Mesenchymal stem cell (in vitro differentiated cells and primary cell): ENCODE data around the gene HMGA1.

Experiments
- DNase-seq: peaks from one replicate; pipeline ENCODE4 v3.0.0-alpha.2; 2013
- H2AFZ ChIP-seq: one replicate; pipeline ENCODE4 v1.6.1; 2013; ENCODE audit warnings: low read depth, mild to moderate bottlenecking, control low read depth, inconsistent platforms, low read length, moderate library complexity
- H2AK5ac ChIP-seq: 2 replicates; pipeline ENCODE4 v1.6.1; 2013; ENCODE audit warnings: low read length, moderate library complexity, mild to moderate bottlenecking, inconsistent platforms; ENCODE audit not compliant: severe bottlenecking
- H2BK120ac ChIP-seq: one replicate; pipeline ENCODE4 v1.6.1; 2013; ENCODE audit warnings: low read depth, mild to moderate bottlenecking, inconsistent platforms, low read length, moderate library complexity
- H2BK12ac ChIP-seq, 2 experiments: one replicate each; pipeline ENCODE4 v1.6.1; 2013; ENCODE audit warnings: inconsistent platforms in 2 of 2, low read length in 2 of 2, mild to moderate bottlenecking in 2 of 2, moderate library complexity in 2 of 2, control low read depth in 1 of 2
- H2BK15ac ChIP-seq: one replicate; pipeline ENCODE4 v1.6.1; 2013; ENCODE audit warnings: mild to moderate bottlenecking, low read depth, inconsistent platforms; ENCODE audit not compliant: poor library complexity, severe bottlenecking
- H2BK5ac ChIP-seq: 2 replicates; pipeline ENCODE4 v1.6.1; 2013; ENCODE audit warnings: low read depth, mild to moderate bottlenecking, low read length, control low read depth, inconsistent platforms; ENCODE audit not compliant: poor library complexity, severe bottlenecking
- H3K14ac ChIP-seq, 2 experiments: one replicate each; pipeline ENCODE4 v1.6.1; 2013; ENCODE audit warnings: inconsistent platforms in 2 of 2, low read length in 2 of 2, control low read depth in 1 of 2, mild to moderate bottlenecking in 1 of 2, moderate library complexity in 1 of 2
- H3K18ac ChIP-seq, 2 experiments: one replicate each; pipeline ENCODE4 v1.6.1; 2013; ENCODE audit warnings: inconsistent platforms in 2 of 2, low read length in 2 of 2, control low read depth in 1 of 2, low read depth in 1 of 2, mild to moderate bottlenecking in 1 of 2
- H3K23ac ChIP-seq, 2 experiments: one replicate each; pipeline ENCODE4 v1.6.1; 2013; ENCODE audit warnings: inconsistent platforms in 2 of 2, low read length in 2 of 2, mild to moderate bottlenecking in 2 of 2, moderate library complexity in 2 of 2, control low read depth in 1 of 2
- H3K27ac ChIP-seq: 2 replicates; pipeline ENCODE4 v1.5.1; 2013; ENCODE audit warnings: mild to moderate bottlenecking, moderate library complexity, low read length, control low read depth, inconsistent platforms; ENCODE audit not compliant: poor library complexity, severe bottlenecking
- H3K27me3 ChIP-seq, 2 experiments: 2 replicates each; pipeline versions ENCODE4 v1.6.1 to v1.7.0; 2013; ENCODE audit warnings: low read length in 2 of 2, mild to moderate bottlenecking in 2 of 2, moderate library complexity in 2 of 2, control low read depth in 1 of 2, inconsistent platforms in 1 of 2; ENCODE audit not compliant: control insufficient read depth in 1 of 2, insufficient read depth in 1 of 2
- H3K36me3 ChIP-seq, 2 experiments: 2 replicates each; pipeline versions ENCODE4 v1.6.1 to v1.7.0; 2013; ENCODE audit warnings: low read length in 2 of 2, control low read depth in 1 of 2, inconsistent platforms in 1 of 2, low read depth in 1 of 2, mild to moderate bottlenecking in 1 of 2; ENCODE audit not compliant: insufficient read depth in 2 of 2, control insufficient read depth in 1 of 2
- H3K4ac ChIP-seq, 2 experiments: one replicate each; pipeline ENCODE4 v1.6.1; 2013; ENCODE audit warnings: inconsistent platforms in 2 of 2, low read length in 2 of 2, mild to moderate bottlenecking in 2 of 2, moderate library complexity in 2 of 2, control low read depth in 1 of 2, low read depth in 1 of 2
- H3K4me1 ChIP-seq: 2 replicates; pipeline ENCODE4 v1.6.1; 2013; ENCODE audit warnings: low read depth, low read length, control low read depth; ENCODE audit not compliant: control insufficient read depth, insufficient read depth
- H3K4me2 ChIP-seq: 2 replicates; pipeline ENCODE4 v1.6.1; 2013; ENCODE audit warnings: low read length, mild to moderate bottlenecking, inconsistent platforms; ENCODE audit not compliant: poor library complexity, severe bottlenecking
- H3K4me3 ChIP-seq, 2 experiments: 2 replicates each; pipeline versions ENCODE4 v1.5.1 to v1.7.0; 2013; ENCODE audit warnings: low read length in 2 of 2, mild to moderate bottlenecking in 2 of 2, control low read depth in 1 of 2, low read depth in 1 of 2; ENCODE audit not compliant: insufficient read depth in 1 of 2
- H3K79me1 ChIP-seq: replicated peaks from 2 replicates; pipeline ENCODE4 v1.6.1; 2013; ENCODE audit warnings: mild to moderate bottlenecking, control low read depth, low read length, inconsistent platforms; ENCODE audit not compliant: poor library complexity, severe bottlenecking
- H3K9ac ChIP-seq: 2 replicates; pipeline ENCODE4 v1.7.0; 2013; ENCODE audit warnings: mild to moderate bottlenecking, low read length, moderate library complexity
- H3K9me3 ChIP-seq: 2 replicates; pipeline ENCODE4 v1.7.0; 2013; ENCODE audit warnings: mild to moderate bottlenecking, low read length; ENCODE audit not compliant: control insufficient read depth
- H4K8ac ChIP-seq: one replicate; pipeline ENCODE4 v1.6.1; 2013; ENCODE audit warnings: inconsistent platforms, mild to moderate bottlenecking, low read length, moderate library complexity
- H4K91ac ChIP-seq: one replicate; pipeline ENCODE4 v1.6.1; 2013; ENCODE audit warnings: mild to moderate bottlenecking, low read length, inconsistent platforms
- WGBS: methylation state at CpG from one replicate; pipeline ENCODE4 v1.1.7; 2013; ENCODE audit warnings: mixed read lengths; 5-methylcytosine and 5-hydroxymethylcytosine counted together

HMGA1 gene

DNA sequence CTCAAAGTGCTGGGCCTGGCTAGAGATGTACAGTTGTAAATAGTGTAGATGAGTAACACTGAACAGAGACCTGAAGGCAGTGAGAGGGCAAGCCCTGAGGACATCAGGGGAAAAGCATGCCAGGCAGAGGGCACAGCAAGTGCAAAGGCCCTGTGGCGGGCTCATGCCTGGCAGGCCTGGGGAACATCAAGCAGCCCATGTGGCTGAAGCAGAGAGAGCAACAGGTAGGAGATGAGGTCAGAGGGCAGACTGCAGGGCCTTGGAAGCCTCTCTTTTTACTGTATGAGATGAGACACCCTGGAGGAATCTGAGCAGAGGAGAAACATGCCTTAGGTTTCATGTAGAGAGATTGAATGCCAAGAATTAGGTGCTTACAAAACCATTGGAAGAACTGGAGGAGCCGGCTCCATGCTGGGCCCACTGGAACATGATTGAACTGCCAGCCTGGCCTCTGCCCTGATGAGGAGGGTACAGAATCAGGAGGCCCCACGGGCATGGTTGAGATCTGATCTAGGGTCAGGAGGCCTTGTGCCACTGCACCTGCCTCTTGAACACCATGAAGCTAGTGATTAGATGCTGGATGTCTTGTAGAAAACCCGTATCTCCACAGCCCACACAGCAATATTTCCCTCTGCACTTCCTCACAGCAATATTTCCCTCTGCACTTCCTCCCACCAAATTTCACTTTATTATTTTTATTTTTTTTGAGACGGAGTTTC lies 5.9 kb upstream of the HMGA1 start:
- no peaks in the 10 kb centered on the region for H3K9me3 ChIP-seq
- no peak overlapping the region for H2BK5ac ChIP-seq
- DNase-seq = no peak
- no peak overlapping the region for H3K9ac ChIP-seq
- H3K14ac ChIP-seq = peak overlapping the region in 1 of 2 experiments; percentile 28
- H3K27me3 ChIP-seq = no peaks in the 10 kb centered on the region
- no peak overlapping the region for H3K4me2 ChIP-seq
- no peak overlapping the region for H3K23ac ChIP-seq
- WGBS = 98% methylated on average over 5 of the region's 5 CpGs
- no peak overlapping the region for H4K8ac ChIP-seq
- H2BK12ac ChIP-seq = no peak overlapping the region
- no peak overlapping the region for H2BK15ac ChIP-seq
- H2AK5ac ChIP-seq = no peak overlapping the region
- H3K4me1 ChIP-seq = peaks cover 28% of the 10 kb centered on the region
- H3K4me3 ChIP-seq = no peak overlapping the region
- H2AFZ ChIP-seq = no peak overlapping the region
- no peak overlapping the region for H3K18ac ChIP-seq
- no peak overlapping the region for H3K27ac ChIP-seq
- no peak overlapping the region for H4K91ac ChIP-seq
- H2BK120ac ChIP-seq = no peak overlapping the region
- no peak overlapping the region for H3K4ac ChIP-seq
- no peaks in the 10 kb centered on the region for H3K36me3 ChIP-seq
- H3K79me1 ChIP-seq = no peaks in the 10 kb centered on the region

DNA sequence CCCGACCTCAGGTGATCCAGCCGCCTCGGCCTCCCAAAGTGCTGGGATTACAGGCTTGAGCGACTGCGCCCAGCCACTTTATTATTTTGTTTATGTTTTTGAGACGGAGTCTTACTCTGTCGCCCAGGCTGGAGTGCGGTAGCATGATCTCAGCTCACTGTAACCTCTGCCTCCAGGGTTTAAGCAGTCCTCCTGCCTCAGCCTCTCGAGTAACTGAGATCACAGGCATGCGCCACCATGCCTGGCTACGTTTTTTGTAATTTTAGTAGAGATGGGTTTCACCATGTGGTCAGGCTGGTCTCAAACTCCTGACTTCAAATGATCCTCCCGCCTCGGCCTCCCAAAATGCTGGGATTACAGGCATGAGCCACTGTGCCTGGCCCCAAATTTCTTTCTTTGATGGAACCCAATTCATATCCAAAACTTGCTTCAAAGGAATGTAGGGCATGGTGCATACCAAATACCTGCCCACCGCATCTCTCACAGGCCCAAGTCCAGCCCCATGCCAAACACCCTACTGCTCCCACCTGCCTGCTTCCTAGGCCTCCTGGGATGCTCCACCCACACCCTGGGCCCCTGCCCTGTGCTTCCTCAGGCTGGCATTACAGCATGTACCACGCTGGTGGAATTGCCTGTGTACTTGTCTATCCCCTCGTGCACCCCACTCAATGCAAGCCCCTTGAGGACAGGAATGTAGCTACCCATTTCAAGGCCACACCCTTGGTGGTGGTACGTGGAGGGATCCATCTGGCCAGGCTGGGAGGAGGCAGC lies 4.9 kb upstream of the HMGA1 start:
- Histone ChIP-seq H3K4ac (no peak overlapping the region), H2BK5ac (no peak overlapping the region), H2AFZ (no peak overlapping the region), H3K14ac (peak overlapping the region in 1 of 2 experiments; percentile 26), H3K9ac (no peak overlapping the region), H4K91ac (peak overlapping the region; percentile 73), H3K9me3 (no peaks in the 10 kb centered on the region), H4K8ac (no peak overlapping the region), H3K27me3 (no peaks in the 10 kb centered on the region), H3K27ac (no peak overlapping the region), H2BK15ac (peak overlapping the region; percentile 5), H3K23ac (no peak overlapping the region), H3K4me3 (no peak overlapping the region), H2BK120ac (no peak overlapping the region), H2AK5ac (no peak overlapping the region), H3K79me1 (no peaks in the 10 kb centered on the region), H3K4me2 (no peak overlapping the region), H3K36me3 (no peaks in the 10 kb centered on the region), H3K4me1 (peaks cover 36% of the 10 kb centered on the region), H2BK12ac (peak overlapping the region in 1 of 2 experiments; percentile 72), H3K18ac (no peak overlapping the region)
- 96% methylated on average over 17 of the region's 17 CpGs for WGBS
- DNase-seq = no peak

DNA sequence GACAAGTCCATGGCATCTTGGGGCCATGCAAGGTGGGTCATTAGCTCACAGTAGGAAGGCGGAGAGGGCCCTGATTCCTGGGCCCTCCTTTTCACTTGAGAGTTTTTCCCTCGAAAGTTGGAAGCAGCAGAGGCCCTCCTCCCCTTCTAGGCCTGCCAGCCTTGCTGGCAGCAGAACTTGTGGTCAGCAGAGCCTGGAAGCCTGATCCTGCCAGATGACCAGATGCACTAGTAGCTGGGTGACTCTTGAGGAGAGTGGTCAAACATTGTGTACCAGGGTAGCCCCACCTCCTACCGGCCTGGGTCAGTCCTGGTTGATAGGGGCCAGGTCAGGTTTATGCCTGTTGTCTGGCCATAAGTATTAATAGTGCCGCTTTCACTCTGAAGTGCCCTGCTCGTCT lies 3.8 kb upstream of the HMGA1 start:
- Histone ChIP-seq H3K9ac (peak overlapping the region; percentile 9), H2BK12ac (no peak overlapping the region), H3K27ac (no peak overlapping the region), H2AK5ac (no peak overlapping the region), H3K4me1 (peaks cover 27% of the 10 kb centered on the region), H3K36me3 (no peaks in the 10 kb centered on the region), H3K14ac (no peak overlapping the region), H2BK120ac (no peak overlapping the region), H2BK5ac (no peak overlapping the region), H3K4ac (no peak overlapping the region), H3K23ac (no peak overlapping the region), H3K79me1 (no peaks in the 10 kb centered on the region), H3K18ac (no peak overlapping the region), H3K9me3 (no peaks in the 10 kb centered on the region), H3K27me3 (no peaks in the 10 kb centered on the region), H3K4me3 (no peak overlapping the region), H4K91ac (peak overlapping the region; percentile 20), H2AFZ (no peak overlapping the region), H3K4me2 (no peak overlapping the region), H4K8ac (peak overlapping the region; percentile 12), H2BK15ac (peak overlapping the region; percentile 48)
- 80% methylated on average over 5 of the region's 5 CpGs for WGBS
- DNase-seq = no peak

DNA sequence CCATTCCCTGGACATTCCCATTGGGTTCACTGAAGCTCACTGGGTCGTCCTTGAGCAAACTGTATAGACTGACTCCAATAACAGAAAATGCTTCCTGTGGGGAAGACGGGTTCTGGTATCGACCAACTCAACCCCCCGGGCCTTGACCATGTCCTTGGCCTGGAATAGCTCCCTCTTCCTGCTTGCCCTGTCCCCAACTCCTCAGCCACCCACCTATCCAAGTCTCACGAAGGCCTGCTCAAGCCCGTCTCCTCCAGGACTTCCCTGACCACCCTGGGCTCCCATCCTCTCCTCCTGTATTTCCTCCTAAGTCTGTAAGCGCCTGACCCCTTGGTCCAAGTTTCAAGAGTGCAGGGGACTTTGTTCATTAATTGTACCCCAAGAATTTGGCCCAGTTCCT lies 2.8 kb upstream of the HMGA1 start:
- H3K23ac ChIP-seq = no peak overlapping the region
- H3K27me3 ChIP-seq = no peaks in the 10 kb centered on the region
- WGBS = 97% methylated on average over 7 of the region's 7 CpGs
- peak overlapping the region; percentile 83 for H4K91ac ChIP-seq
- peaks cover 34% of the 10 kb centered on the region for H3K4me1 ChIP-seq
- H3K4ac ChIP-seq = no peak overlapping the region
- H3K14ac ChIP-seq = no peak overlapping the region
- H2AFZ ChIP-seq = no peak overlapping the region
- no peak overlapping the region for H4K8ac ChIP-seq
- peak overlapping the region in 1 of 2 experiments; percentile 63 for H2BK12ac ChIP-seq
- H2BK120ac ChIP-seq = no peak overlapping the region
- H3K18ac ChIP-seq = no peak overlapping the region
- H3K9me3 ChIP-seq = no peaks in the 10 kb centered on the region
- H3K9ac ChIP-seq = no peak overlapping the region
- H3K79me1 ChIP-seq = no peaks in the 10 kb centered on the region
- H2AK5ac ChIP-seq = no peak overlapping the region
- H2BK5ac ChIP-seq = no peak overlapping the region
- DNase-seq = no peak
- no peak overlapping the region for H3K27ac ChIP-seq
- no peak overlapping the region for H2BK15ac ChIP-seq
- no peak overlapping the region for H3K4me2 ChIP-seq
- no peak overlapping the region for H3K4me3 ChIP-seq
- H3K36me3 ChIP-seq = no peaks in the 10 kb centered on the region
